ENCODE data around the gene ZFP57.

The ZFP57 gene

DNA sequence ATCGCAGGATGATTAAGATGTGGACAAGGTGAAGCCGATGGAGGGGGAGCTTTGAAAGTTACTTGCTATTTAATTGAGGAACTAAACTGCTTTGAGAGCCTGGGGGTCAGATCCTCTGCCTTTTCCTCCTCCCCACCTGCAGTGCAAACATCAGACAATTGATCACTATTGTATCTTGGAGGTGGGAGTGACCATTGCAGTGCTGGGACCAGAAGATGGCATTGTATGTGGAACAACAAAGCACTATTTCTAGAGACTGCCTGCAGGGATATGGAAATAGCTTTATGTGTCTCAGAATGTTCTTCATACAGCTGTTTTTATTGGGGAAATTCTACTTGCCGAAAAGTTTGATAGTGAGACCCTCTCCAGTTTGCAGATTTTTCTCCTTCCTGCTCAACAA, 19.9 kb downstream of the ZFP57 start:
- Histone ChIP-seq H3K4me3 (ENCODE audit: low read length) (no peak overlapping the region), H3F3A (ENCODE audit: insufficient read depth, low read length) (no peaks in the 10 kb centered on the region), H3K27me3 (replicated peaks; ENCODE audit: insufficient read depth, low read length) (no peaks in the 10 kb centered on the region), H4K20me1 (ENCODE audit: insufficient read depth, low read length) (no peaks in the 10 kb centered on the region), H3K36me3 (replicated peaks; ENCODE audit: insufficient read depth, low read length) (no peaks in the 10 kb centered on the region), H3K9ac (ENCODE audit: low read length) (no peak overlapping the region), H3K9me2 (replicated peaks; ENCODE audit: insufficient read depth, low read length) (no peaks in the 10 kb centered on the region), H2AFZ (ENCODE audit: low read length) (no peak overlapping the region), H3K4me1 (ENCODE audit: low read length) (peaks cover 8% of the 10 kb centered on the region), H3K4me2 (ENCODE audit: low read depth, low read length) (no peak overlapping the region), H3K27ac (ENCODE audit: low read length) (no peak overlapping the region), H3K79me2 (ENCODE audit: low read length) (no peaks in the 10 kb centered on the region), H3K9me3 (replicated peaks; ENCODE audit: insufficient read depth, low read length) (no peaks in the 10 kb centered on the region)
- DNase-seq, result no peak
- TF ChIP-seq EZH2phosphoT487 (IDR thresholded peaks at IDR 0.05; ENCODE audit: low read length) (no peak), EZH2 (optimal IDR thresholded peaks at IDR 0.05; ENCODE audit: low read depth, low read length) (no peak)
- TF ChIP-seq, protein P1, sequence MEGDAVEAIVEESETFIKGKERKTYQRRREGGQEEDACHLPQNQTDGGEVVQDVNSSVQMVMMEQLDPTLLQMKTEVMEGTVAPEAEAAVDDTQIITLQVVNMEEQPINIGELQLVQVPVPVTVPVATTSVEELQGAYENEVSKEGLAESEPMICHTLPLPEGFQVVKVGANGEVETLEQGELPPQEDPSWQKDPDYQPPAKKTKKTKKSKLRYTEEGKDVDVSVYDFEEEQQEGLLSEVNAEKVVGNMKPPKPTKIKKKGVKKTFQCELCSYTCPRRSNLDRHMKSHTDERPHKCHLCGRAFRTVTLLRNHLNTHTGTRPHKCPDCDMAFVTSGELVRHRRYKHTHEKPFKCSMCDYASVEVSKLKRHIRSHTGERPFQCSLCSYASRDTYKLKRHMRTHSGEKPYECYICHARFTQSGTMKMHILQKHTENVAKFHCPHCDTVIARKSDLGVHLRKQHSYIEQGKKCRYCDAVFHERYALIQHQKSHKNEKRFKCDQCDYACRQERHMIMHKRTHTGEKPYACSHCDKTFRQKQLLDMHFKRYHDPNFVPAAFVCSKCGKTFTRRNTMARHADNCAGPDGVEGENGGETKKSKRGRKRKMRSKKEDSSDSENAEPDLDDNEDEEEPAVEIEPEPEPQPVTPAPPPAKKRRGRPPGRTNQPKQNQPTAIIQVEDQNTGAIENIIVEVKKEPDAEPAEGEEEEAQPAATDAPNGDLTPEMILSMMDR (IDR thresholded peaks at IDR 0.05; ENCODE audit: low read length), result no peak

DNA sequence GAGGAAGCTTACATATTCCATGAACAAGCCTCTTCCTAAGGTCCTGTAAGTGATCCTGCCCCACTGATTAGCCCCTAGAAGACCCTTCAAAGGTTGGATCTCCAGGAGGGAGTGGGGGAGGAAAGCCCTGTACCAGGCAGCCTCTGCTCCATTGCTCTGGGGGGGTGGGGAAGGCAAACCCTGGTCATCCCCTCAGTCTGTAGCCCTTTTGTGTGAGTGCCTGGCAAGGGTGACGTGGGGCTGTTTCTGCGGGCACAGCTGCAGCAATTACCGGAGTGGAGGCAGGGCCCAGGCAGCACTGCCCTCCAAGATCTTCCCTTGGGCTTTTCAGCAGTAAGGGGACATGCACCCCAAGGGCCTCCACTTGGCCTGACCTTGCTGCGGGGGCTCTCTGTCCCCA, 24.2 kb downstream of the ZFP57 start, which contains the start of gene MOG:
Gene MOG (plus strand): TSS at position 295 of the 400 bp plus-strand sequence. CDS start 118 bp downstream, outside the sequence.
- Histone ChIP-seq H3K4me2 (ENCODE audit: low read depth, low read length) (0 out of 2 replicates have a peak within 1 kb of the TSS, but pooled peaks have one; percentile 4), H3K36me3 (replicated peaks; ENCODE audit: insufficient read depth, low read length) (no peaks in the 10 kb centered on the region), H3K27ac (ENCODE audit: low read length) (no peak within 1 kb of the TSS), H3K9me3 (replicated peaks; ENCODE audit: insufficient read depth, low read length) (no peaks in the 10 kb centered on the region), H3K4me3 (ENCODE audit: low read length) (no peak within 1 kb of the TSS), H3F3A (ENCODE audit: insufficient read depth, low read length) (no peaks in the 10 kb centered on the region), H3K79me2 (ENCODE audit: low read length) (no peaks in the 10 kb centered on the region), H3K4me1 (ENCODE audit: low read length) (peaks cover 17% of the 10 kb centered on the region), H4K20me1 (ENCODE audit: insufficient read depth, low read length) (no peaks in the 10 kb centered on the region), H3K9me2 (replicated peaks; ENCODE audit: insufficient read depth, low read length) (no peaks in the 10 kb centered on the region), H2AFZ (ENCODE audit: low read length) (no peak within 1 kb of the TSS), H3K9ac (ENCODE audit: low read length) (no peak within 1 kb of the TSS), H3K27me3 (replicated peaks; ENCODE audit: insufficient read depth, low read length) (no peaks in the 10 kb centered on the region)
- TF ChIP-seq EZH2 (optimal IDR thresholded peaks at IDR 0.05; ENCODE audit: low read depth, low read length) (no peak), EZH2phosphoT487 (IDR thresholded peaks at IDR 0.05; ENCODE audit: low read length) (no peak)
- TF ChIP-seq, protein P1 (IDR thresholded peaks at IDR 0.05; ENCODE audit: low read length), result no peak
- DNase-seq, result no peak

DNA sequence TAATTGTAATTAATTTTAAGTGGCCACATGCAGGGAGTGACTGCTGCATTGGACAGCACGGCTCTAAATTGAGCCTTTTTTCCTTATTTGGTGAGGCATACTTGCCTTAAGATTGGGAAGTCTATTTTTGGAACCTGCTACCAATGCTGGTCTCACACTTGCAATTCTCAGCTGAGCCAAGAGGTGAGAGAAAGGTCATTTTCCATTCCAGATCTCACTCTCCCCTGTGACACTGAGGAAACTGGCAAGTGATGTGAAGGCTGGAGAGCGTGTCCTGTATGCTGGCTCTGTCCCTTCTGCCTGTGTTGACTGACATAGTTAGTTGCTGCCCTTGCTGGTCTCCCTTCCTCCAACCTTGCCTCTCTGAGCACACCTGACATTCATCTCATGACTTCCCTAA, 24.8 kb downstream of the ZFP57 start:
- Histone ChIP-seq H3K27me3 (replicated peaks; ENCODE audit: insufficient read depth, low read length) (no peaks in the 10 kb centered on the region), H3K9me3 (replicated peaks; ENCODE audit: insufficient read depth, low read length) (no peaks in the 10 kb centered on the region), H3K4me2 (ENCODE audit: low read depth, low read length) (0 out of 2 replicates have a peak overlapping the region, but pooled peaks have one; percentile 4)

More for the DNA sequence above, 24.8 kb downstream of the ZFP57 start:
- no peaks in the 10 kb centered on the region for H3K36me3 ChIP-seq (replicated peaks; ENCODE audit: insufficient read depth, low read length)
- H4K20me1 ChIP-seq (ENCODE audit: insufficient read depth, low read length), result no peaks in the 10 kb centered on the region
- H3F3A ChIP-seq (ENCODE audit: insufficient read depth, low read length), result no peaks in the 10 kb centered on the region
- no peak overlapping the region for H2AFZ ChIP-seq (ENCODE audit: low read length)
- no peak overlapping the region for H3K27ac ChIP-seq (ENCODE audit: low read length)
- no peak overlapping the region for H3K9ac ChIP-seq (ENCODE audit: low read length)
- TF ChIP-seq EZH2phosphoT487 (IDR thresholded peaks at IDR 0.05; ENCODE audit: low read length) (no peak), EZH2 (optimal IDR thresholded peaks at IDR 0.05; ENCODE audit: low read depth, low read length) (no peak)
- TF ChIP-seq, protein P1 (IDR thresholded peaks at IDR 0.05; ENCODE audit: low read length), result no peak
- no peaks in the 10 kb centered on the region for H3K79me2 ChIP-seq (ENCODE audit: low read length)
- peaks cover 17% of the 10 kb centered on the region for H3K4me1 ChIP-seq (ENCODE audit: low read length)
- no peak for DNase-seq
- H3K9me2 ChIP-seq (replicated peaks; ENCODE audit: insufficient read depth, low read length), result no peaks in the 10 kb centered on the region
- no peak overlapping the region for H3K4me3 ChIP-seq (ENCODE audit: low read length)

Measured in MM.1S (cell line).